ENCODE measurements around the gene NEXMIF. TPM values are rescaled to one million over a fixed set of nuclear protein-coding genes. Genes with fewer than 3 reads are reported as not detected.
A peak's percentile ranks its signal among the peaks of the same experiment; 100 is the strongest.
"Not testable (repeated sequence)": the region's sequence is repeated elsewhere in the genome, so short reads cannot be mapped to it uniquely, and the experiment has no call there.

NEXMIF gene
- polyA plus RNA-seq, 4 donors, result under 0.01 to 0.49 (median 0.13) TPM; not detected in 1

DNA sequence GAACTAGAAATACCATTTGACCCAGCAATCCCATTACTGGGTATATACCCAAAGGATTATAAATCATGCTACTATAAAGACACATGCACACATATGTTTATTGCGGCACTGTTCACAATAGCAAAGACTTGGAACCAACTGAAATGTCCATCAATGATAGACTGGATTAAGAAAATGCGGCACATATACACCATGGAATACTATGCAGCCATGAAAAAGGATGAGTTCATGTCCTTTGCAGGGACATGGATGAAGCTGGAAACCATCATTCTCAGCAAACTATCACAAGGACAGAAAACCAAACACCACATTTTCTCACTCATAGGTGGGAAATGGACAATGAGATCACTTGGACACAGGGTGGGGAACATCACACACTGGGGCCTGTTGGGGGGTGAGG lies 105.5 kb downstream of the NEXMIF start:
- not testable (repeated sequence) for H3K27me3 ChIP-seq (ENCODE audit: control insufficient read depth in 3 of 3, insufficient read depth in 3 of 3, low read length in 3 of 3); DNase-seq; H3K4me3 ChIP-seq (ENCODE audit: low read depth in 1 of 3, low read length in 3 of 3); H3K9me3 ChIP-seq (ENCODE audit: control insufficient read depth in 2 of 2, insufficient read depth in 1 of 2, low read depth in 1 of 2, low read length in 1 of 2); H3K27ac ChIP-seq (ENCODE audit: low read depth in 1 of 3, low read length in 2 of 3); H3K4me1 ChIP-seq (ENCODE audit: control insufficient read depth in 3 of 3, insufficient read depth in 2 of 3, low read depth in 1 of 3, low read length in 2 of 3); H3K36me3 ChIP-seq (ENCODE audit: control insufficient read depth in 3 of 3, insufficient read depth in 2 of 3, low read depth in 1 of 3, low read length in 3 of 3); FAIRE-seq
- whole genome bisulfite sequencing, 3 donors, result 89 to 93% (median 92%) methylated on average over 2 of the region's 2 CpGs

DNA sequence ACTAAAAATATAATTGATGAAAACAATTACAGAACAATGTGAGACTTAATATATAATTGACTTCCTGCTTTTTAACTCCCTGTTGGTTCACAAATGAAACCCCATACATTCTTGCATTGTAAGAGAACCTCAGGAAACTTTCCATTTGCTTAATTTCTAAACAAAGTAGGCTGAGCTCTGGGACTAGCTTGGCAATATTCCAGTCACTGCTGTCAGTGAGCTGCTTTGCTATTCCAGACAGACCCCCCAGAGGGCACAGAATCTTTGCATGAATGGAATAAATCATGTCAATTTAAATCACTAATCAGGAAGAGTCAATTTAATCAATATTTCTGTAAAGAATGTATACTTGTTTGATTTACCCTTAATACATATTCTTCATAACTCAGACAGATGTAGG lies 110.6 kb downstream of the NEXMIF start:
- H3K36me3 ChIP-seq (ENCODE audit: control insufficient read depth in 3 of 3, insufficient read depth in 2 of 3, low read depth in 1 of 3, low read length in 3 of 3), result no peaks in the 10 kb centered on the region
- FAIRE-seq, result no peak
- H3K27ac ChIP-seq (ENCODE audit: low read depth in 1 of 3, low read length in 2 of 3), result no peak overlapping the region
- H3K4me3 ChIP-seq (ENCODE audit: low read depth in 1 of 3, low read length in 3 of 3), result no peak overlapping the region
- no peaks in the 10 kb centered on the region for H3K4me1 ChIP-seq (ENCODE audit: control insufficient read depth in 3 of 3, insufficient read depth in 2 of 3, low read depth in 1 of 3, low read length in 2 of 3)
- no peaks in the 10 kb centered on the region for H3K27me3 ChIP-seq (ENCODE audit: control insufficient read depth in 3 of 3, insufficient read depth in 3 of 3, low read length in 3 of 3)
- H3K9me3 ChIP-seq (ENCODE audit: control insufficient read depth in 2 of 2, insufficient read depth in 1 of 2, low read depth in 1 of 2, low read length in 1 of 2), result no peaks in the 10 kb centered on the region
- DNase-seq, result no peak

DNA sequence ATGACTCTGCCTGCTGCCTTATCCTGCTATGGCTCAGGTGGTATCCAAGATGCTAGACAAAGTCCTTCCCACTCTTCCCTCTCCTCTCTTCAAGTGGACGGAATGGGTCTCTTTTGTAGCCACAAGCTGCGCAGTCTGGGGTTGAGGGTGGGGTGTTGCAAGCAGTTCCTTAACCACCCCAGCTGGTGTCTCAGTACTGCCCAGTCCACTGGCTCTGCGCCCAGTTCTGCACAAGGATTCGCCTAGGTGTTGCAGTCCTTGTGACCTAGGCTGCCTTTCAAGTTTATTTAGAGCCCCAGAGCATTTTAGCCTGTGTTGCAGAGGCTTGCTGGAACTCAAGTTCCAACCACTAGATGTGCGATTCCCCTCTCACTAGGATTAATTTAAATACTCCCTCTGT lies 120.7 kb downstream of the NEXMIF start:
- FAIRE-seq (no peak), DNase-seq (no peak)
- Histone ChIP-seq H3K27me3 (ENCODE audit: control insufficient read depth in 3 of 3, insufficient read depth in 3 of 3, low read length in 3 of 3) (no peaks in the 10 kb centered on the region), H3K36me3 (ENCODE audit: control insufficient read depth in 3 of 3, insufficient read depth in 2 of 3, low read depth in 1 of 3, low read length in 3 of 3) (no peaks in the 10 kb centered on the region), H3K27ac (ENCODE audit: low read depth in 1 of 3, low read length in 2 of 3) (no peak overlapping the region), H3K4me1 (ENCODE audit: control insufficient read depth in 3 of 3, insufficient read depth in 2 of 3, low read depth in 1 of 3, low read length in 2 of 3) (no peaks in the 10 kb centered on the region), H3K4me3 (ENCODE audit: low read depth in 1 of 3, low read length in 3 of 3) (no peak overlapping the region), H3K9me3 (ENCODE audit: control insufficient read depth in 2 of 2, insufficient read depth in 1 of 2, low read depth in 1 of 2, low read length in 1 of 2) (no peaks in the 10 kb centered on the region)
- WGBS, 3 donors, result 64 to 81% (median 67%) methylated on average over 5 of the region's 5 CpGs

DNA sequence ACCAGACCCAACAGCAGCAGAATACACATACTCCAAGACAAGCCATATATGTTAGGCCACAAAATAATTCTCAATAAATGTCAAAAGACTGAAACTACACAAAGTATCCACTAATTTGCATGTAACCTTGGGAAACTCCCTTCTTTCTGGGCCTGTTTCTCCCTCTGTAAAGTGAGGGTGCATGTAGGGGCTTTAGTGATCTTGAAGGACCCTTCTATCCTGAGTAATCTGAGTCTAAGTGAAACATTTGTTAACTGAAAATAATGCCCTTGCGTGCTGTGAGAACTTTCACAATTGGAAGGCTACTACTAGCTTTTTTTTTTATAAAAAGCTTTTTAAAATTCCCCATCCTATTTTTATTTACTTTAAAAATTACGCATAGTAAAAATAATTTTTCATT lies 125.2 kb downstream of the NEXMIF start:
- FAIRE-seq, result no peak
- 76 to 88% (median 76%) methylated on average over 2 of the region's 2 CpGs for WGBS, 3 donors
- Histone ChIP-seq H3K27ac (ENCODE audit: low read depth in 1 of 3, low read length in 2 of 3) (no peak overlapping the region), H3K27me3 (ENCODE audit: control insufficient read depth in 3 of 3, insufficient read depth in 3 of 3, low read length in 3 of 3) (no peaks in the 10 kb centered on the region), H3K9me3 (ENCODE audit: control insufficient read depth in 2 of 2, insufficient read depth in 1 of 2, low read depth in 1 of 2, low read length in 1 of 2) (no peaks in the 10 kb centered on the region), H3K4me1 (ENCODE audit: control insufficient read depth in 3 of 3, insufficient read depth in 2 of 3, low read depth in 1 of 3, low read length in 2 of 3) (no peaks in the 10 kb centered on the region), H3K36me3 (ENCODE audit: control insufficient read depth in 3 of 3, insufficient read depth in 2 of 3, low read depth in 1 of 3, low read length in 3 of 3) (no peaks in the 10 kb centered on the region), H3K4me3 (ENCODE audit: low read depth in 1 of 3, low read length in 3 of 3) (no peak overlapping the region)
- DNase-seq, result no peak

DNA sequence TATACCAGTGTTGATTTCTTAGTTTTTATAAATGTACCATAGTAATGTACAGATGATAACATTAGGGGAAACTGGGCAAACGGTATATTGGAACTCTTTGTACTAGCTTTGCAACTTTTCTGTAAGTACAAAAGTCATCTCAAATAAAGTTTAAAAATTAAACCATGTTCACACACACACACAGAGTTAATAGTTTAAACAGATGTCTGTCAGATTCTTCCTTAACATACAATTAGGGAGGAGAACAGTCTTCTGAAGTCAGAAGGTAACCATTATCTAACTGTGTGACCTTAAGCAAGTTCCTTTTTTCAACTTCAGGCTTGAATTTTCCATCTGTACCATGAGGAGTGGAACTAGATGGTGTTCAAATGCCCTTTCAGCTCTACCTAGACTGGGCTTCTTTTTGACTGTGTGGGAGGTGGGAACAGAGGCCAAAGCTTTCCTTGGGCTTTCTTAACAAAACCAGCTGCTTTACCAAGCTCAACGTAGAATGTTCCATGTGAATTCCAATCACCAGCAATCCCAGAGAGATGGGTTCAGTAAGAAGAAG lies 127.8 kb downstream of the NEXMIF start:
- no peaks in the 10 kb centered on the region for H3K9me3 ChIP-seq (ENCODE audit: control insufficient read depth in 2 of 2, insufficient read depth in 1 of 2, low read depth in 1 of 2, low read length in 1 of 2)
- DNase-seq (peak in 1 of 2 donors; percentile 1), FAIRE-seq (no peak)

DNA sequence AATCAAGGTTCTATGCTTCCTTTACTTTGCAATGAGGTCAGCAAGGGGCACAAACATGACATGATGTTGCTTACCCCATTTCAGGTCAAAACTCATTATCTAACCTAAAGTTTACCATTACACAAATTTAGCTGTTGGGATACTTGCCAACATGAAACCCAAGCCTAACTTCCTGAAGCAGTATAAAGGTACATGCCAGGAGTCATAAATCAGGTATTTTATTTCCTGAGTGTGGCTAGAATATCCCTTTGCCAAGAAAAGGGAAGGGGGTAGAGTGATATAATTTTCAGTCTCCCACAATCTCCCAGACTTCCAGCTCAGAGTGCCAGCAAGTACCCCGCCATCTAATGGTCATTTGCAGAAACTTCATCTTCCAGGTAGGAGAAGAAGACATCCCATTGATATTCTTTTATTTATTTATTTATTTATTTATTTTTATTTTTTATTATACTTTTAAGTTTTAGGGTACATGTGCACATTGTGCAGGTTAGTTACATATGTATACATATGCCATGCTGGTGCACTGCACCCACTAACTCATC lies 136.6 kb downstream of the NEXMIF start:
- no peaks in the 10 kb centered on the region for H3K9me3 ChIP-seq (ENCODE audit: control insufficient read depth in 2 of 2, insufficient read depth in 1 of 2, low read depth in 1 of 2, low read length in 1 of 2)
- no peak overlapping the region for H3K4me3 ChIP-seq (ENCODE audit: low read depth in 1 of 3, low read length in 3 of 3)
- no peaks in the 10 kb centered on the region for H3K36me3 ChIP-seq (ENCODE audit: control insufficient read depth in 3 of 3, insufficient read depth in 2 of 3, low read depth in 1 of 3, low read length in 3 of 3)
- no peaks in the 10 kb centered on the region for H3K27me3 ChIP-seq (ENCODE audit: control insufficient read depth in 3 of 3, insufficient read depth in 3 of 3, low read length in 3 of 3)
- 21 to 63% (median 44%) methylated on average over 1 of the region's 1 CpG for whole genome bisulfite sequencing, 3 donors
- H3K27ac ChIP-seq (ENCODE audit: low read depth in 1 of 3, low read length in 2 of 3), result no peak overlapping the region
- no peaks in the 10 kb centered on the region for H3K4me1 ChIP-seq (ENCODE audit: control insufficient read depth in 3 of 3, insufficient read depth in 2 of 3, low read depth in 1 of 3, low read length in 2 of 3)
- no peak for DNase-seq
- FAIRE-seq, result no peak

More for the DNA sequence above, 127.8 kb downstream of the NEXMIF start:
- no peak overlapping the region for H3K4me3 ChIP-seq (ENCODE audit: low read depth in 1 of 3, low read length in 3 of 3)
- H3K36me3 ChIP-seq (ENCODE audit: control insufficient read depth in 3 of 3, insufficient read depth in 2 of 3, low read depth in 1 of 3, low read length in 3 of 3), result no peaks in the 10 kb centered on the region
- 33 to 75% (median 38%) methylated on average over 2 of the region's 2 CpGs for WGBS, 3 donors
- H3K4me1 ChIP-seq (ENCODE audit: control insufficient read depth in 3 of 3, insufficient read depth in 2 of 3, low read depth in 1 of 3, low read length in 2 of 3), result no peaks in the 10 kb centered on the region
- H3K27me3 ChIP-seq (ENCODE audit: control insufficient read depth in 3 of 3, insufficient read depth in 3 of 3, low read length in 3 of 3), result no peaks in the 10 kb centered on the region
- H3K27ac ChIP-seq (ENCODE audit: low read depth in 1 of 3, low read length in 2 of 3), result no peak overlapping the region

DNA sequence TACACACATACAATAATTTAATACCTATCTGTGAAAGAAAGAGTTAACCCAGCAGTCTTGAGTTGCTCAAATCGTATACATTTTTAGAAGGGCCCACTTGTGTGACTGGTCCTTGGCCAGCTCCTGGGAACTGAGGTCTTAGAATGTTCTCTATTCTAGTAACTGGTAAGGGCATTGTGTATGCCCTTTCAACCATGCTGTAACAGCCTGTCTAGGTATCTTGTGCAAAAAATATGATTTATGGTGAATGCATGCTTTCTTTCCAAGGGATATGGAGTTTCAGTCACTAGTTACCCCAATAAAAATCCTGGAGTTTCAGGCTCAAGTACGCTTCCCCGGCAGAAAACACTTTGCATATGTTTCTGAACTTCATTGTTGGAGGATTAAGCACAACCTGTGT lies 140.6 kb downstream of the NEXMIF start:
- no peak for FAIRE-seq
- H3K4me1 ChIP-seq (ENCODE audit: control insufficient read depth in 3 of 3, insufficient read depth in 2 of 3, low read depth in 1 of 3, low read length in 2 of 3), result no peaks in the 10 kb centered on the region

DNA sequence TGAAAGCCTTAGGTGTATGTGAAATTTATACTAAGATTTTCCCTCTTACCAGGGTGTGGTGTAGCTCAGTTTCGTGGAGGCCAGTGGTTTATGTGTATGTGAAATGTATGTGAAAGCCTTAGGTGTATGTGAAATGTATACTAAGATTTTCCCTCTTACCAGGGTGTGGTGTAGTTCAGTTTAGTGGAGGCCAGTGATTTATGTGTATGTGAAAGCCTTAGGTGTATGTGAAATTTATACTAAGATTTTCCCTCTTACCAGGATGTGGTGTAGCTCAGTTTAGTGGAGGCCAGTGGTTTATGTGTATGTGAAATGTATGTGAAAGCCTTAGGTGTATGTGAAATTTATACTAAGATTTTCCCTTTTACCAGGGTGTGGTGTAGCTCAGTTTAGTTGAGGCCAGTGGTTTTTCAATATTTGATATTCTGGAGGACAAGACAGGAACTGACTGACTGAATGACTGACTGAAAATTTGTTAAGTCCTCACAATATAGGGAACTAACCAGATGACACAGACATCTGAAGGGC lies 143.7 kb downstream of the NEXMIF start:
- no peak for DNase-seq
- no peak for FAIRE-seq
- no peaks in the 10 kb centered on the region for H3K36me3 ChIP-seq (ENCODE audit: control insufficient read depth in 3 of 3, insufficient read depth in 2 of 3, low read depth in 1 of 3, low read length in 3 of 3)

More for the DNA sequence above, 140.6 kb downstream of the NEXMIF start:
- no peak for DNase-seq
- H3K36me3 ChIP-seq (ENCODE audit: control insufficient read depth in 3 of 3, insufficient read depth in 2 of 3, low read depth in 1 of 3, low read length in 3 of 3), result no peaks in the 10 kb centered on the region
- no peaks in the 10 kb centered on the region for H3K9me3 ChIP-seq (ENCODE audit: control insufficient read depth in 2 of 2, insufficient read depth in 1 of 2, low read depth in 1 of 2, low read length in 1 of 2)
- WGBS, 3 donors, result 51 to 64% (median 54%) methylated on average over 3 of the region's 3 CpGs
- H3K27ac ChIP-seq (ENCODE audit: low read depth in 1 of 3, low read length in 2 of 3), result no peak overlapping the region
- no peaks in the 10 kb centered on the region for H3K27me3 ChIP-seq (ENCODE audit: control insufficient read depth in 3 of 3, insufficient read depth in 3 of 3, low read length in 3 of 3)
- H3K4me3 ChIP-seq (ENCODE audit: low read depth in 1 of 3, low read length in 3 of 3), result no peak overlapping the region

DNA sequence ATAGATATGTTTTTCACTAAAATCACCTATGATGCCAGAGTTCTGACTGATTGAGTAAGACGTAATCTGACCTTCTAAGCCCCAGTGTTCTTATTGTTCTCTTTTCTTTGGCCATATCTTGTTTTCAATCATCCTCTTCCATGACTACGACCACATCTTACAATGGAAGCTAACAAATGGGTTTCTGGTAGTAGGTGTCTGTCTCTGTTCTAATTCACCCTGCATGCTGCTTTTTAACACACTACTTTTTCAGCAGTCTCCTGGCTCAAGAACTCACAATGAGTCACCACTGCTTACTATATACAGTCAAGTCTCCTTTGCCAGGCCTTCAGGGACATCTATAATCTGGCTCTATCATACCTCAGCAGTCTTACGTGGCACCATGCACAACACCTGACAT lies 146.1 kb downstream of the NEXMIF start:
- Histone ChIP-seq H3K27me3 (ENCODE audit: control insufficient read depth in 3 of 3, insufficient read depth in 3 of 3, low read length in 3 of 3) (no peaks in the 10 kb centered on the region), H3K4me1 (ENCODE audit: control insufficient read depth in 3 of 3, insufficient read depth in 2 of 3, low read depth in 1 of 3, low read length in 2 of 3) (no peaks in the 10 kb centered on the region), H3K36me3 (ENCODE audit: control insufficient read depth in 3 of 3, insufficient read depth in 2 of 3, low read depth in 1 of 3, low read length in 3 of 3) (no peaks in the 10 kb centered on the region), H3K9me3 (ENCODE audit: control insufficient read depth in 2 of 2, insufficient read depth in 1 of 2, low read depth in 1 of 2, low read length in 1 of 2) (no peaks in the 10 kb centered on the region), H3K4me3 (ENCODE audit: low read depth in 1 of 3, low read length in 3 of 3) (no peak overlapping the region), H3K27ac (ENCODE audit: low read depth in 1 of 3, low read length in 2 of 3) (no peak overlapping the region)
- FAIRE-seq, result no peak
- no peak for DNase-seq
- 73 to 84% (median 74%) methylated on average over 3 of the region's 3 CpGs for WGBS, 3 donors

More for the DNA sequence above, 143.7 kb downstream of the NEXMIF start:
- Histone ChIP-seq H3K27me3 (ENCODE audit: control insufficient read depth in 3 of 3, insufficient read depth in 3 of 3, low read length in 3 of 3) (no peaks in the 10 kb centered on the region), H3K4me1 (ENCODE audit: control insufficient read depth in 3 of 3, insufficient read depth in 2 of 3, low read depth in 1 of 3, low read length in 2 of 3) (no peaks in the 10 kb centered on the region), H3K9me3 (ENCODE audit: control insufficient read depth in 2 of 2, insufficient read depth in 1 of 2, low read depth in 1 of 2, low read length in 1 of 2) (no peaks in the 10 kb centered on the region), H3K4me3 (ENCODE audit: low read depth in 1 of 3, low read length in 3 of 3) (no peak overlapping the region), H3K27ac (ENCODE audit: low read depth in 1 of 3, low read length in 2 of 3) (no peak overlapping the region)
- 26 to 61% (median 40%) methylated on average over 1 of the region's 1 CpG for WGBS, 3 donors
